HCT116 (cell line): ENCODE measurements around the gene SLC6A8.

ENCODE experiments used
- EZH2phosphoT487 ChIP-seq: fragments of 200-600 bp; IDR thresholded peaks from 2 replicates; pipeline ENCODE4 v1.6.1; 2018; ENCODE audit warnings: antibody characterized with exemption, borderline replicate concordance
- POLR2A ChIP-seq: IDR thresholded peaks from 2 replicates; pipeline ENCODE4 v1.7.0; 2011; ENCODE audit warnings: borderline replicate concordance; ENCODE audit not compliant: insufficient read depth, insufficient read length; ENCODE audit errors: extremely low read depth
- TF ChIP-seq, protein P1 (sequence below), 3 experiments: fragments of 200-600 bp in 1 of 3; sonication (generic) in 1 of 3; IDR thresholded peaks in 2 of 3; conservative IDR thresholded peaks in 1 of 3; 2 replicates each; pipeline ENCODE4 v1.5.1; 2012 to 2017; ENCODE audit warnings: low read depth in 2 of 3, low read length in 2 of 3, antibody characterized with exemption in 1 of 3, borderline replicate concordance in 1 of 3, control low read depth in 1 of 3, mild to moderate bottlenecking in 1 of 3, mixed read lengths in 1 of 3, mixed run types in 1 of 3, moderate library complexity in 1 of 3; ENCODE audit not compliant: insufficient read depth in 1 of 3

DNA sequence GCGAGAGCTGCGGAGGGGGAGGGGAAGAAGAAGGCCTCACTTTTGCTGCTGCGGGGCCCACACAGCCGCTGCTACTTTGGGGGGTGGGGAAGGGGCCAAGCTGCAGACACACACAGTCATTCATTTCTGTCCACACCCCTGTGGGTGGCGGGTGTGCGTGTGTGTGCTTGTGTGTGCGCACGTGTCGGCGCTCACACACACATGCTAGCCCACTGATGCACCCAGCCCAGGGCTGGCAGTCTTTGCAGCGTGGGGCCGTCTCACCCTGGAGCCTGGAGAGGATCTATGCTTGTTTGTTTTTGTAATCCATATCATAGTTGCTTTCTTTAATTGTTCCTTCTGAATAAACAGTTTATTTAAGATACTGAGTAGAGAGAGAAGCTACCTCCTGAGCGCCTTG is 36.8 kb upstream of the SLC6A8 start:
- no peak for TF ChIP-seq POLR2A
- TF ChIP-seq, protein P1, sequence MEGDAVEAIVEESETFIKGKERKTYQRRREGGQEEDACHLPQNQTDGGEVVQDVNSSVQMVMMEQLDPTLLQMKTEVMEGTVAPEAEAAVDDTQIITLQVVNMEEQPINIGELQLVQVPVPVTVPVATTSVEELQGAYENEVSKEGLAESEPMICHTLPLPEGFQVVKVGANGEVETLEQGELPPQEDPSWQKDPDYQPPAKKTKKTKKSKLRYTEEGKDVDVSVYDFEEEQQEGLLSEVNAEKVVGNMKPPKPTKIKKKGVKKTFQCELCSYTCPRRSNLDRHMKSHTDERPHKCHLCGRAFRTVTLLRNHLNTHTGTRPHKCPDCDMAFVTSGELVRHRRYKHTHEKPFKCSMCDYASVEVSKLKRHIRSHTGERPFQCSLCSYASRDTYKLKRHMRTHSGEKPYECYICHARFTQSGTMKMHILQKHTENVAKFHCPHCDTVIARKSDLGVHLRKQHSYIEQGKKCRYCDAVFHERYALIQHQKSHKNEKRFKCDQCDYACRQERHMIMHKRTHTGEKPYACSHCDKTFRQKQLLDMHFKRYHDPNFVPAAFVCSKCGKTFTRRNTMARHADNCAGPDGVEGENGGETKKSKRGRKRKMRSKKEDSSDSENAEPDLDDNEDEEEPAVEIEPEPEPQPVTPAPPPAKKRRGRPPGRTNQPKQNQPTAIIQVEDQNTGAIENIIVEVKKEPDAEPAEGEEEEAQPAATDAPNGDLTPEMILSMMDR (IDR thresholded peaks at IDR 0.05 in 2 of 3, conservative IDR thresholded peaks at IDR 0.05 in 1 of 3; ENCODE audit: borderline replicate concordance in 1 of 3, insufficient read depth in 1 of 3, low read depth in 2 of 3, low read length in 2 of 3): no peak
- no peak for TF ChIP-seq EZH2phosphoT487
